GM21576 (cell line): ENCODE data around the gene FDXR.

Source experiments
- ATAC-seq: cut with Tn5 transposase; IDR thresholded peaks from one replicate; pipeline ENCODE4 v1.9.1; 2021; ENCODE audit warnings: mild to moderate bottlenecking, moderate library complexity; ENCODE audit not compliant: unreplicated experiment

FDXR gene

DNA sequence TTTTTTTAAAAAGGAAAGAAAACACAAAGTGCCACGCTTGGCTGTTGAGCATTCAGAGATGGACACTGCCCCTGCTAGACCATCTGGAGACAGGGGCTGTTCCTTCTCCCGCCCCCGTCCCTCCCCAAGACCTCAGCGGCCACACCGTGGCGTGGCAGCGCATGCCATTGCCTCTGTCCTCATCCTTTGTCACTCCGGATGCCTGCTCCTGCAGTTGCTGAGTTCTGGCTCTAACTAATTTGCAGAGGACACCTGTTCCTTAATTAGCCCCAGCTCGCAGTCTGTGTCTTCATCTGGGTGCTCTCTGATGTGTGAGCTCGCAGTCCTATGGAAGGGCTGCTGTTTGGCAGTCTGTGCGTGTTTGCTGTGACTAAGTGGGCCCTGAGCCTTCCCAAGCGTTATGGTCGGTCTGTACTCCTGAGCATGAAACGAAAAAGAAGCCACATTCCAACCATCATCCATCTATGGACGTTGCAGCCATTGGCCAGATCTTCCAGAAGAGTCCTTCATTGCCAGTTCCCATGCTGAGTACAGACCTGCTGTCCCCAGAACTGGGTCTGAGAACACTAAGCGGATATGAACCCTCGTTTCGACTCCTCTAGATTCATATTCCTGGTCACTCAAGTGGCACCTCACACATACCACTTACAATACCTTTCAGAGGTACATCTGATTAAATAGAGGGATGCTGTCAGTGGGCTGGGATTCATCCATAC, 55.7 kb downstream of the FDXR start:
- ATAC-seq, result no peak

DNA sequence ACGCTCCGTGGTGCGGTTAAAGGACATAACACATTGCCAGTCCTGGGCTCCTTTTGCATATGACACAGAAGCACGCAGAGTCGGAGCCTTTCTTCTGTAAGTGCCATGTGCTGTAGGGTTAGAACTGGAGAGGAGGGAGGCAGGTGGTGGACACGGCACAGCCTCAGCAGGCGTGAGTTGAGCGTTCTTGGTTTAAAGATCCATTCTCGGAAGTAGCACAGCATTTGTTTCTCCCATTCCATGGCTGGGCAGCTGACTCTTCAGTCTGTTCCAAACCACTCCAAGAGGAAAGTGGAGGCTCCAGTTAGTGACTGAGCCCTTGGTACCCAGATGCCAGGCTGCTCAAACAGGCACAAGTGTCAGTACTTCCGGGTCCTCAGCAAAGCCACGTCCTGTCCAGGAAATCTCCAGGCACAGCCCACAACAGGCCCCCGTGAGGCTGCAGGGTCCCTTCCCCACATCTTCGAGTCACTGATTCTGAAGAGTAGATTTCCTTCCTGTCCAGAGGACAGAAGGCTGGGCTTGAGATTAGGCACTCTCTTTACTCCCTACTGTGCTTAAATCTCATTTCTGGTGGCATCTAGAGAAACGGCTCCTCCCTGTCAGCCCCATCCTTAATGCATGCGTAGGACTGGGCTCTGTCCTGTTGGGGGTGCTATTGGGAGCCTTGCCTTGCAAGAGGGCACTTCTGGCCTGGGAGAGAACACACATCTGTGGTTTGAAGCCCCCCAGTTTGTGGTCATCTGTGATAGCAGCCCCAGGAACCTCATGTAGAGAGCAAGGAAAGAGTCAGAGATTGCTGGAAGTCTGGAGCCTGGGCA, 57.0 kb downstream of the FDXR start:
- ATAC-seq, result no peak

DNA sequence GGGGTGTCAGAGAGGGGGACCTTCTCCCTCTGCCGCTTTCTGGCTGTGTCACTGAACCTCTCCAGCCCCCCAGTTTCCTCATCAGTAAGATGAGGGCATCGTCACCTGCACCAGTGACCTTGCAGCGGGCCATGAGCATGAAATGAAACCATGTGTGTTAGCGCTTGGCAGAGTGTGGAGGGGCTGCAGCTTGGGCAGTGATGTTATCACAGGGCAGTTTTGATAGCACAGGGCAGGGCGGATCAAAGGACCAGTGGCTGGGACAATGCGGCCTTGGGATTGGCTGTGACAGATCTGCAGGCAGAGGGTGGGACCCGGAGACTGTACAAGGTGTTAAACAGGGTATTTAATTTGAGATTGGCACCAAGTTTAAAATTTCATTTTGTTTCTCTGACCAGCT, 57.7 kb downstream of the FDXR start:
- no peak for ATAC-seq

DNA sequence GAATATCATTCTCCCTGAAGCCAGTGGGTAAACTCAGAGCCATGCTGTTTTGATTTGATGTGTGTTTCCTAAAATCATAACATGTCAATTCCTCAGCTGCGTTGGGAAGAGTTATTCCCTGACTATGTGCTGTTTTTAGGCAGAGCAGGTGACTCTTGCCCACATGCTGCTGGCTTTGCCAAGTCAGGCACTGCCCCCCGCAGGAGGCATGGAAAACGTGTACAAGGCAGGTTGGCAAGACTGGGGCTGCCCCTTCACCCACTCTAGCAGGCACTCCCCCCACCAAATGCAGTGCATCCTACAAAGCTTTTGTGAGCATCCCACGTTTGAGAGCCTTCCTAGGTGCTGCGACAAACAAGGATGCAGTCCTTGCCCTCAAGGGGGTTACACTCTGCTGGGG, 58.3 kb downstream of the FDXR start:
- ATAC-seq, result no peak
